ENCODE results near the gene MUC21. TPM values are rescaled to one million over a fixed set of nuclear protein-coding genes. Genes with fewer than 3 reads are reported as not detected.
A peak's percentile ranks its signal among the peaks of the same experiment; 100 is the strongest.

MUC21 gene
- total and polyA plus RNA-seq, 9 of the 15 experiments (the other 6 are each of a cell fraction or from before 2014, with no cell fraction given) = not detected

- ChIA-PET CTCF (ENCODE audit: low intra/inter-chr PET ratio) (no interaction called here), POLR2A (interaction anchor here (1.1 kb wide), 1 partner anchor 10 kb away, joined by 3 read pairs; no protein-coding TSS in a partner anchor)
- no peak overlapping the region for H3K9ac ChIP-seq (ENCODE audit: insufficient read depth in 1 of 2, low read depth in 2 of 2, low read length in 2 of 2)
- H3K27me3 ChIP-seq (ENCODE audit: control insufficient read depth in 2 of 2, insufficient read depth in 2 of 2, low read length in 2 of 2) = peaks cover 33 to 63% of the 10 kb centered on the region in 2 experiments
- H3K9me3 ChIP-seq (replicated peaks; ENCODE audit: control insufficient read depth, insufficient read depth, low read depth, low read length) = no peaks in the 10 kb centered on the region
- no peak overlapping the region for H3K4me2 ChIP-seq (ENCODE audit: insufficient read depth, low read length)
- H3K36me3 ChIP-seq (ENCODE audit: control insufficient read depth, insufficient read depth, low read length) = no peaks in the 10 kb centered on the region
- 4% methylated on average over 5 of the region's 6 CpGs for WGBS (ENCODE audit: insufficient coverage, low coverage, missing lambda C conversion rate)
- no peak overlapping the region for H2AFZ ChIP-seq (ENCODE audit: low read depth, low read length)
- no peak overlapping the region for H3K27ac ChIP-seq (ENCODE audit: extremely low read depth, low read depth, low read length)
- in situ Hi-C loops (cut with MboI) (no loop called here), intact Hi-C loops (cut with micrococcal nuclease) (no loop called here)
- TF ChIP-seq ZNF12 (CRISPR knock-in tag; IDR thresholded peaks at IDR 0.05) (no peak), NFE2L1 (tag; IDR thresholded peaks at IDR 0.05; ENCODE audit: borderline replicate concordance, low read depth) (no peak), SRF (CRISPR knock-in tag; IDR thresholded peaks at IDR 0.05) (no peak), PTRF (tag; IDR thresholded peaks at IDR 0.05) (no peak)
- H3K9me1 ChIP-seq (ENCODE audit: control insufficient read depth, insufficient read depth, low read length) = no peaks in the 10 kb centered on the region
- no TSS peak for BruUV-seq (replicated peaks)
- ATAC-seq (no peak), DNase-seq (ENCODE audit: extremely low read depth in 1 of 4, low spot score in 3 of 4) (no peak), FAIRE-seq (no peak)
- H3K4me3 ChIP-seq = no peak overlapping the region
- H3K79me2 ChIP-seq (ENCODE audit: control insufficient read depth, insufficient read depth, low read length) = no peaks in the 10 kb centered on the region
- peaks cover 4% of the 10 kb centered on the region; the same call in 1 of the 2 replicates for H4K20me1 ChIP-seq (replicated peaks; ENCODE audit: control insufficient read depth, insufficient read depth, low read length)
- peaks cover 0 to 2% of the 10 kb centered on the region in 2 experiments; a peak in 2 of 5 replicates for H3K4me1 ChIP-seq (replicated peaks in 1 of 2; ENCODE audit: control insufficient read depth in 2 of 2, insufficient read depth in 2 of 2, low read length in 2 of 2)
Measured at GRCh38 chr6:30987304-30987703, 3.8 kb downstream of the MUC21 start.

GRCh38 chr6:30988209-30988825 lies 4.8 kb downstream of the MUC21 start:
- CTCF ChIA-PET (ENCODE audit: low intra/inter-chr PET ratio) = no interaction called here
- no TSS peak for BruUV-seq (replicated peaks)
- H3K4me1 ChIP-seq (replicated peaks in 1 of 2; ENCODE audit: control insufficient read depth in 2 of 2, insufficient read depth in 2 of 2, low read length in 2 of 2) = peaks cover 0 to 2% of the 10 kb centered on the region in 2 experiments; a peak in 2 of 5 replicates
- no peak overlapping the region for H3K27ac ChIP-seq (ENCODE audit: extremely low read depth, low read depth, low read length)
- no peaks in the 10 kb centered on the region for H3K9me1 ChIP-seq (ENCODE audit: control insufficient read depth, insufficient read depth, low read length)
- 9% methylated on average over 8 of the region's 9 CpGs for WGBS (ENCODE audit: insufficient coverage, low coverage, missing lambda C conversion rate)
- H3K27me3 ChIP-seq (ENCODE audit: control insufficient read depth in 2 of 2, insufficient read depth in 2 of 2, low read length in 2 of 2) = peaks cover 23 to 52% of the 10 kb centered on the region in 2 experiments
- in situ Hi-C loops (cut with MboI) (no loop called here), intact Hi-C loops (cut with micrococcal nuclease) (no loop called here)
- no peaks in the 10 kb centered on the region for H3K9me3 ChIP-seq (replicated peaks; ENCODE audit: control insufficient read depth, insufficient read depth, low read depth, low read length)
- no peak overlapping the region for H3K4me3 ChIP-seq
- no peak overlapping the region for H2AFZ ChIP-seq (ENCODE audit: low read depth, low read length)
- peak; percentile 42 to 80 (median 66) for DNase-seq (ENCODE audit: extremely low read depth in 1 of 4, low spot score in 3 of 4)
- no peak overlapping the region for H3K4me2 ChIP-seq (ENCODE audit: insufficient read depth, low read length)
- FAIRE-seq = peak; percentile 40
- no peaks in the 10 kb centered on the region for H3K36me3 ChIP-seq (ENCODE audit: control insufficient read depth, insufficient read depth, low read length)
- H3K9ac ChIP-seq (ENCODE audit: insufficient read depth in 1 of 2, low read depth in 2 of 2, low read length in 2 of 2) = no peak overlapping the region
- H3K79me2 ChIP-seq (ENCODE audit: control insufficient read depth, insufficient read depth, low read length) = no peaks in the 10 kb centered on the region
- POLR2A ChIA-PET = interaction anchor here (0.6 to 1.4 kb wide), 4 partner anchors 10 to 543 kb away, joined by 3 to 6 read pairs (median 3); no protein-coding TSS in a partner anchor
- peaks cover 4% of the 10 kb centered on the region; the same call in 1 of the 2 replicates for H4K20me1 ChIP-seq (replicated peaks; ENCODE audit: control insufficient read depth, insufficient read depth, low read length)
- ATAC-seq = peak; percentile 79
- TF ChIP-seq MTA1 (IDR thresholded peaks at IDR 0.05; ENCODE audit: borderline replicate concordance) = no peak
- no peak for TF ChIP-seq JUND (IDR thresholded peaks at IDR 0.05; ENCODE audit: borderline replicate concordance, low read depth, low read length)
- TF ChIP-seq JUND (tag; IDR thresholded peaks at IDR 0.05; ENCODE audit: borderline replicate concordance, low read depth, low read length) = no peak
- TF ChIP-seq, protein P1, sequence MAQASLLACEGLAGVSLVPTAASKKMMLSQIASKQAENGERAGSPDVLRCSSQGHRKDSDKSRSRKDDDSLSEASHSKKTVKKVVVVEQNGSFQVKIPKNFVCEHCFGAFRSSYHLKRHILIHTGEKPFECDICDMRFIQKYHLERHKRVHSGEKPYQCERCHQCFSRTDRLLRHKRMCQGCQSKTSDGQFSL (CRISPR knock-in tag; IDR thresholded peaks at IDR 0.05) = peak; percentile 41; the same call in 1 of the 2 replicates
- TF ChIP-seq, protein P1 (tag; IDR thresholded peaks at IDR 0.05) = 0 out of 4 replicates have a peak, but pooled peaks of 1 of the 2 experiments have one; percentile 43
- no peak for TF ChIP-seq SFPQ (IDR thresholded peaks at IDR 0.05; ENCODE audit: low read depth, low read length)
- no peak for TF ChIP-seq ELF1 (tag; IDR thresholded peaks at IDR 0.05)
- TF ChIP-seq FUS (optimal IDR thresholded peaks at IDR 0.05; ENCODE audit: low read depth, low read length) = no peak
